BLaER1 treated with 17β-estradiol and CSF1 and Interleukin-3, amounts not matched to agents 10 nM and 100 nM (cell line): Measurements from ENCODE around the gene MTHFD1L.

Source experiments
- H3K27ac ChIP-seq, 11 experiments: shearing (Covaris generic); formaldehyde crosslinking; 2 replicates each; pipeline ENCODE4 v1.8.1; 2022
- H3K27me3 ChIP-seq, 11 experiments: shearing (Covaris generic); formaldehyde crosslinking; 2 replicates each; pipeline ENCODE4 v1.8.1; 2022
- H3K36me3 ChIP-seq, 11 experiments: shearing (Covaris generic); formaldehyde crosslinking; 2 replicates each; pipeline ENCODE4 v1.8.1; 2022
- H3K4me1 ChIP-seq, 10 experiments: shearing (Covaris generic); formaldehyde crosslinking; 2 replicates each; pipeline ENCODE4 v1.8.1; 2022
- H3K4me2 ChIP-seq, 11 experiments: shearing (Covaris generic); formaldehyde crosslinking; 2 replicates each; pipeline ENCODE4 v1.8.1; 2022
- H3K4me3 ChIP-seq, 10 experiments: shearing (Covaris generic); formaldehyde crosslinking; 2 replicates each; pipeline ENCODE4 v1.8.1; 2022
- H3K9ac ChIP-seq, 11 experiments: shearing (Covaris generic); formaldehyde crosslinking; 2 replicates each; pipeline ENCODE4 v1.8.1; 2022
- H3K9me3 ChIP-seq, 11 experiments: shearing (Covaris generic); formaldehyde crosslinking; replicated peaks in 1 of 11; 2 replicates each; pipeline ENCODE4 v1.8.1; 2022
- H4K20me1 ChIP-seq, 11 experiments: shearing (Covaris generic); formaldehyde crosslinking; 2 replicates each; pipeline ENCODE4 v1.8.1; 2022
- Cebpa-rat ChIP-seq, 11 experiments: shearing (Covaris generic); IDR thresholded peaks; 2 replicates each; pipeline ENCODE4 v1.8.1; 2022

Gene MTHFD1L

DNA sequence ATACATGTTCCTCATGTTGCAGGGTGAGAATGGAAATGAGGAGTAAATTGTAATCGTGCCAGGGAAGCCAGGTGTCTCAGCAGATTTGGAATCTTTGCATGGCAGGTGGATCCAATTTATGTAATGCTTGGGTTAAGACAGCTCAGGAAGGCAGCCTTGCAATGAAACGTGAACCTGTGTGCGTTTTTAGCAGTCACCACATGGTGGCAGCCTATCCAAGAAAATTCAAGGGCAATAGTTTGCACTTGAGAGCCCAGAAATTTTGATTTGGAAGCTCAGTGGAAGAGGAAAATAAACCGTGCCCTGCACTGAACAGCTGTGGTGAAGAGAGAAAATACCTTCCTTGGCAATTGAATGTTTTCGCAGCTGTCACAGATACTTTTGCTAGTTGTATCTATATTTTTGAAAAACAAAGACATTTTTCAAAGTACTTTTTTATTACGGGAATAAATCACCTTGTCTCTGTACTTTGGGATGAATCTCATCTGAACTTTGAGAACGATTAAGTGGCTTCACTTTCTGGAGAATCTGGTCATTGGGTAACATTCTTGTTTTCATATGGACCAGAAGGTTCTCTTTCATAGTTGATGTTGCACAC is 26.5 kb downstream of the MTHFD1L start:
- Histone ChIP-seq H3K9me3 (no peaks in the 10 kb centered on the region), H3K27me3 (no peaks in the 10 kb centered on the region), H3K27ac (no peak overlapping the region), H3K36me3 (peaks cover 54 to 94% (median 80%) of the 10 kb centered on the region in 11 experiments), H3K4me3 (no peak overlapping the region), H3K9ac (no peak overlapping the region), H3K4me1 (peaks cover 14 to 32% (median 27%) of the 10 kb centered on the region in 10 experiments), H4K20me1 (peaks cover 0 to 91% (median 60%) of the 10 kb centered on the region in 11 experiments; a peak in 16 of 22 replicates), H3K4me2 (no peak overlapping the region)
- TF ChIP-seq Cebpa-rat (IDR thresholded peaks at IDR 0.05) = no peak

DNA sequence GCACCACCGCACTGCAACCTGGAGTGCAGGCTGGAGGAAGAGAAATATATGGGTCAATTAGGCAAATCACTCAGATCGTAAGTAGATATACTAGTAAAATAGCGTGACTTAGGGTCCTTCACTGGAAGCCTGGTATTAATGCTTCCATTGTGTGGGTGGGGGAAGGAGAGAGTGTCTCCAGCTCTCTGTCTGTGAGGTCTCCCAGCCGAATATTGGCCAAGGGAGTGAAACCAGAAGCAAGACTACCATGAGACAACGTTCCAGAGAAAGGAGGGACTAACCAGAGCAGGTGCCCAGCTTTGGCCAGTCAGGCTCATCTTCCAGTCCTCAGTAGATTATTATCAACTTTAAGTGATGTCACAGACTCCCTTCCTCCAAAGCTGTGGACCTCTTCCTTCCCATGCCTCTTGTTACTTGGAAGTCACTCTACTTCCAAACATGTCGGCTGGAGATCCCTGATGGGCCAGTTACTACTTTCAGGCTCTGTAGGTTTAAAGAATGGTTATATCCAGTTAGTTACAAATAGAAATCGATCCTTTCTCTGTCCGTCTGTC is 28.8 kb downstream of the MTHFD1L start:
- TF ChIP-seq Cebpa-rat (IDR thresholded peaks at IDR 0.05) = no peak
- peaks cover 19 to 55% (median 23%) of the 10 kb centered on the region in 10 experiments for H3K4me1 ChIP-seq
- peak overlapping the region in 9 of 11 experiments; percentile 36 to 76 (median 65); a peak in 14 of 22 replicates for H3K4me2 ChIP-seq
- H3K27ac ChIP-seq = no peak overlapping the region
- 0 out of 22 replicates have a peak overlapping the region, but pooled peaks of 1 of the 11 experiments have one; percentile 3 for H3K9ac ChIP-seq
- no peaks in the 10 kb centered on the region for H3K27me3 ChIP-seq
- H4K20me1 ChIP-seq = peaks cover 0 to 94% (median 67%) of the 10 kb centered on the region in 11 experiments; a peak in 16 of 22 replicates
- H3K4me3 ChIP-seq = no peak overlapping the region
- no peaks in the 10 kb centered on the region for H3K9me3 ChIP-seq
- H3K36me3 ChIP-seq = peaks cover 31 to 94% (median 80%) of the 10 kb centered on the region in 11 experiments

DNA sequence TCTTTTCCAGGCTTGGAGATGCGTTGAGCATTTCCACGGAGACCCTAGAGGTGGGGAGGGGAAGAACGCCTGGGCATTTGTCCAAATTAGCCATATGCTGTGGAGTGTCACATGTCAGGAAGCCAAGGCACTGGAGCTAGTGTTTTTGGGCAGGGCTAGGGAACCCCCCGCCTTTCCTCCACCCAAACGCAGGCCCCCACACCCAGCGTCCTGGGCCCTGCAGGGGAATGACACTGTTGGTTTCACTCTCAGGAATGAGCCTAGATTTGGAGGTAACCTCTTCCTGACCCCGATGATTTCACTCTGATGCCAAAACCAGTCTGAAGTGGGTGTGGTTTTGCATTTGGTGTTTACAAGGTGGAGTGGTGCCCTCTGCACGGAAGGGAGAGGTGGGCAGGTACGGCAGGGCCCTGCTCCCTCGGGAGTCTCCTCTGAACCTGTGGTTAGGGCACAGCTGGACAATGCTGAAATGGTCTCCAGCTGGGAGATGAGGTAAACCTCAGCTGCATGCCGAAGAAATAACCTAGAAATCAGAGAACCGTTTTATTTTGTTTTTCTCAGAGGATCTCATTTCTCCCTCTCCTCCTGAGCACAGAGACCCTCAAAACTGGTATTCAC is 29.5 kb downstream of the MTHFD1L start:
- peaks cover 0 to 87% (median 66%) of the 10 kb centered on the region in 11 experiments; a peak in 16 of 22 replicates for H4K20me1 ChIP-seq
- H3K27ac ChIP-seq = peak overlapping the region in 6 of 11 experiments; percentile 1 to 45 (median 26); a peak in 7 of 22 replicates
- peak overlapping the region in 6 of 11 experiments; percentile 3 to 34 (median 16); a peak in 4 of 22 replicates for H3K9ac ChIP-seq
- H3K9me3 ChIP-seq = no peaks in the 10 kb centered on the region
- H3K4me1 ChIP-seq = peaks cover 19 to 59% (median 23%) of the 10 kb centered on the region in 10 experiments
- peak overlapping the region; percentile 36 to 76 (median 65) for H3K4me2 ChIP-seq
- TF ChIP-seq Cebpa-rat (IDR thresholded peaks at IDR 0.05) = no peak
- no peaks in the 10 kb centered on the region for H3K27me3 ChIP-seq
- no peak overlapping the region for H3K4me3 ChIP-seq
- H3K36me3 ChIP-seq = peaks cover 24 to 93% (median 80%) of the 10 kb centered on the region in 11 experiments

DNA sequence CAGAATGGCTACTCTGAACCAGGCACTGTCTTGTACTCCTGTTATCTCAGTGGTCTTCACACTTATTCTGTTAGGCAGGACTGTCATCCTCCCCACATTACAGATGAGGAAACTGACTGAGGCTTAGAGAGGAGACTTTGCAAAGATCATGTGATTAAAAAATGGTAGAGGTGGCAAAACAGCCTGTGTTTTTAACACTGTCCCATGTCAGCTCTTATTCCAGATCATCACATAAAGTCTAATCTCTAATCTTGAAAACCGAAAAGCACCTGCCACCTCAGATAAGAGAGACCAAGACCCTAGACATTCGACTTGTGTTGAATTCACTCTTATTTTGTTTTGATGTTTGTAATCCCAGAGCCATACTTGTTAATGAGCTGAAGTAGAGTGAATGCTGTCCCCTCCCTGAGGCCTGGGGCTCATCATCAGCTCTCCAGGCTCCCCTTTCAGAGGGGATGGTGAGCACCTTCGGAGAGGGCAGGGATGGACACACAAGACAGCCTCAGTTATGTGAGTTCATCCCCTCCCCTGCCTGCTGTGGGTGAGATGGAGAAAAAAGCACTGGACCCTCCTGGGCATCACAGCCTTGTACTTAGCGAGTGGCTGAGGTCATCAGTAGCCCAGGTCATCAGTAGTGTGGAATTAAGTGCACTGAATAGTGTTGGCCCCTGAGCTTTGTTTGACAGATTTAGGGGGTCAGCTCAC is 30.6 kb downstream of the MTHFD1L start:
- Histone ChIP-seq H3K27ac (peak overlapping the region in 1 of 11 experiments; percentile 12; a peak in 2 of 22 replicates), H3K9ac (no peak overlapping the region), H3K4me2 (peak overlapping the region in 6 of 11 experiments; percentile 43 to 76 (median 72); a peak in 8 of 22 replicates), H3K4me1 (peaks cover 19 to 59% (median 23%) of the 10 kb centered on the region in 10 experiments), H3K27me3 (no peaks in the 10 kb centered on the region), H3K36me3 (peaks cover 21 to 93% (median 80%) of the 10 kb centered on the region in 11 experiments; a peak in 21 of 22 replicates), H3K9me3 (no peaks in the 10 kb centered on the region), H4K20me1 (peaks cover 0 to 84% (median 61%) of the 10 kb centered on the region in 11 experiments; a peak in 16 of 22 replicates), H3K4me3 (no peak overlapping the region)
- TF ChIP-seq Cebpa-rat (IDR thresholded peaks at IDR 0.05) = no peak

DNA sequence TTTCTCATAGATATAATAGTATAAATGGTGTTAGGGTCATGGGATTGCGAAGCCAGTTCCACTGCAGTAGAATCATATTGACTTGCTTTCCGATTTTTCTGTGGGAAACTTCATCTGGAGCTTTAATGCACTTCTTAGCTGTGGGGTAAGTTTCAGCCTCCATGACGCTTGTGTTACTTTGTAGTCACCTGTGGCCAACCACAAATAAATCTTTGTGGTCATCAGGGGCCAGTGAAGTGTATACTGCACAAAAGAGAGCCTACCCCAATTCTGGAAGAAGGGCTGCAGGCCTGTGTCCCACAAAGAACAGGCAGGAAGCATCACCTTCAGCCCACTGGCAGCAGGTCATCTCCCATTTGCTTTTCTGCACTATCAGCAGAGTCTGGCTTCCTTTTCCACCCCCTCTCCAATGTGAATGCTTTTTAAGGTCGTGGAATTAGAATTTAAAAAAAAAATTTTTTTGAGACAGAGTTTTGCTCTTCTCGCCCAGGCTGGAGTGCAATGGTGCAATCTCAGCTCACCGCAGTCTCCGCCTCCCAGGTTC is 32.0 kb downstream of the MTHFD1L start:
- H3K4me1 ChIP-seq = peaks cover 20 to 59% (median 26%) of the 10 kb centered on the region in 10 experiments
- no peak overlapping the region for H3K4me3 ChIP-seq
- peaks cover 20 to 91% (median 77%) of the 10 kb centered on the region in 11 experiments; a peak in 21 of 22 replicates for H3K36me3 ChIP-seq
- no peak overlapping the region for H3K27ac ChIP-seq
- no peak overlapping the region for H3K9ac ChIP-seq
- no peaks in the 10 kb centered on the region for H3K9me3 ChIP-seq
- H3K4me2 ChIP-seq = peak overlapping the region in 3 of 11 experiments; percentile 16 to 81 (median 57); a peak in 5 of 22 replicates
- H4K20me1 ChIP-seq = peaks cover 0 to 78% (median 53%) of the 10 kb centered on the region in 11 experiments; a peak in 16 of 22 replicates
- no peaks in the 10 kb centered on the region for H3K27me3 ChIP-seq
- no peak for TF ChIP-seq Cebpa-rat (IDR thresholded peaks at IDR 0.05)

DNA sequence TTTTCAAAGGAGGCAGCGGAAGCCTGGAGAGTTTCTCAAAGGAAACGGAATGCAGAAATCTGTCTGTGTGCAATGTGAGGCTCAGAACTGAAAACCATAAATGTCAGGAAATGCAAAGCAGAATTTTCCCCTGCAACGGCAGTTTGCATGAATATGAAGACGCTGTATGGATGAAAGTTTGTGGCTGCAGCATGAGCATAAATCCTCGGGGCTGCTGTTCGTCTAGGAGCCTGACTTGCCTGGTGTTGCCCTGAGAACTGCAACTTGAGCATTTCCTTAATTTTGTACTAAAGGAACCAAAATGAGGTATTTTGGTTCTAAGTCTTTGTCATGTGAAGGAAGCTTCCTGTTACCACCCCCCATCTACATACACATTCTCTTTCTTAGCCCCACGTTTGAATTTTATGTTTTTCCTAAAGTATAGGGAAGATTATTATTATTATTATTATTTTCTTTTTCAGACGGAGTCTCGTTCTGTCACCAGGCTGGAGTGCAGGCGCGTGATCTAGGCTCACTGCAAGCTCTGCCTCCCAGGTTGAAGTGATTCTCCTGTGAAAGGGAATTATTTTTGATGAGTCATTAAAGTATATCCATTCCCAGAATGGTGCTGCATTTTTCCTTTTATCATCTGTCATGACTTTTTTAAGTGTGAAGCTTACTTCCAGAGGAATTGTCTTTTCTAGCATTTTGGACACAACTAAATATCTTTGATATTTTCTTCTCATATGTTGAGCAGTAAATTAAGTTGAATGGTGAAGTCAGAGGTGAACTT is 33.1 kb downstream of the MTHFD1L start:
- Histone ChIP-seq H3K9ac (no peak overlapping the region), H3K4me2 (peak overlapping the region in 4 of 11 experiments; percentile 5 to 81 (median 36); a peak in 5 of 22 replicates), H3K9me3 (no peaks in the 10 kb centered on the region)

DNA sequence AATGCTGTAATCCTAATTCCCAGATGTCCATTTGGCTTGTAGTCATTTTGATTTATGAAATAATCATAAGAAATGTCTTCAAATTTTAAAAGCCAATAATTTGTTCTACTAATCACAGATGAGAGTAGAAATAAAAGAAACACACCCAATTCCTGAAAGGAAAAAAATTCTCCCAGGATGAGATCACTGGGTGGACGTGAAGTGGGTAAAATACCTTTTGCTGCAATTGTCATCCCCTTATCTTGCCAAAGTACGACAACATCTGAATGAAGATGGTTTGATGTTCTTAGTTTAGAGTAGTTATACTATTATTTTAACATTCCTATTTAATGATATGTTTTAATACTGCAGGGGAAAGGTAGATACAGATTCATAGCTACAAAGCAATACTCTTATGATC is 33.7 kb downstream of the MTHFD1L start:
- peak overlapping the region in 1 of 11 experiments; percentile 38; a peak in 1 of 22 replicates for H3K27ac ChIP-seq
- peaks cover 24 to 58% (median 38%) of the 10 kb centered on the region in 10 experiments for H3K4me1 ChIP-seq
- no peaks in the 10 kb centered on the region for H3K9me3 ChIP-seq
- H3K9ac ChIP-seq = no peak overlapping the region
- no peak overlapping the region for H3K4me3 ChIP-seq
- H3K4me2 ChIP-seq = peak overlapping the region in 2 of 11 experiments; percentile 57 to 81; a peak in 3 of 22 replicates
- no peaks in the 10 kb centered on the region for H3K27me3 ChIP-seq
- H4K20me1 ChIP-seq = peaks cover 0 to 76% (median 39%) of the 10 kb centered on the region in 11 experiments; a peak in 16 of 22 replicates
- H3K36me3 ChIP-seq = peaks cover 6 to 91% (median 76%) of the 10 kb centered on the region in 11 experiments; a peak in 21 of 22 replicates
- TF ChIP-seq Cebpa-rat (IDR thresholded peaks at IDR 0.05) = no peak

More for the DNA sequence above, 33.1 kb downstream of the MTHFD1L start:
- no peak for TF ChIP-seq Cebpa-rat (IDR thresholded peaks at IDR 0.05)
- Histone ChIP-seq H3K36me3 (peaks cover 12 to 91% (median 76%) of the 10 kb centered on the region in 11 experiments; a peak in 21 of 22 replicates), H3K27me3 (no peaks in the 10 kb centered on the region), H3K4me3 (no peak overlapping the region; a peak in 1 of 20 replicates), H3K27ac (peak overlapping the region in 1 of 11 experiments; percentile 38; a peak in 1 of 22 replicates), H4K20me1 (peaks cover 0 to 77% (median 45%) of the 10 kb centered on the region in 11 experiments; a peak in 16 of 22 replicates), H3K4me1 (peaks cover 21 to 59% (median 35%) of the 10 kb centered on the region in 10 experiments)
